ENCODE measurements around the gene RCBTB1.
"Not testable (repeated sequence)": the region's sequence is repeated elsewhere in the genome, so short reads cannot be mapped to it uniquely, and the experiment has no call there.

The RCBTB1 gene

GRCh38 chr13:49604570-49604969 lies 19.2 kb upstream of the RCBTB1 start:
- DNase-seq (ENCODE audit: low spot score) = no peak

- DNase-seq (ENCODE audit: low spot score) = not testable (repeated sequence)
Measured at GRCh38 chr13:49602615-49603014, 17.3 kb upstream of the RCBTB1 start.

- no peak for DNase-seq (ENCODE audit: low spot score)
Measured at GRCh38 chr13:49602005-49602404, 16.6 kb upstream of the RCBTB1 start.

- DNase-seq (ENCODE audit: low spot score) = no peak
Measured at GRCh38 chr13:49597043-49597641, 11.8 kb upstream of the RCBTB1 start.

- DNase-seq (ENCODE audit: low spot score) = no peak
Measured at GRCh38 chr13:49596221-49596620, 10.9 kb upstream of the RCBTB1 start.

- DNase-seq (ENCODE audit: low spot score) = no peak
Measured at GRCh38 chr13:49594576-49594975, 9.2 kb upstream of the RCBTB1 start.

GRCh38 chr13:49593876-49594275 lies 8.5 kb upstream of the RCBTB1 start:
- not testable (repeated sequence) for DNase-seq (ENCODE audit: low spot score)

- DNase-seq (ENCODE audit: low spot score) = not testable (repeated sequence)
Measured at GRCh38 chr13:49590714-49591113, 5.4 kb upstream of the RCBTB1 start.

GRCh38 chr13:49587311-49587847 lies 2.0 kb upstream of the RCBTB1 start:
- DNase-seq (ENCODE audit: low spot score) = no peak

- no peak for DNase-seq (ENCODE audit: low spot score)
Measured at GRCh38 chr13:49586717-49587116, 1.4 kb upstream of the RCBTB1 start.

- no peak for DNase-seq (ENCODE audit: low spot score)
Measured at GRCh38 chr13:49584771-49585182, 581 bp downstream of the RCBTB1 start.

GRCh38 chr13:49580980-49581680 lies 4.2 kb downstream of the RCBTB1 start:
- DNase-seq (ENCODE audit: low spot score) = no peak

GRCh38 chr13:49579501-49579900 lies 5.9 kb downstream of the RCBTB1 start:
- no peak for DNase-seq (ENCODE audit: low spot score)

- no peak for DNase-seq (ENCODE audit: low spot score)
Measured at GRCh38 chr13:49571299-49572240, 13.8 kb downstream of the RCBTB1 start.

- DNase-seq (ENCODE audit: low spot score) = no peak
Measured at GRCh38 chr13:49569993-49570689, 15.2 kb downstream of the RCBTB1 start.

- no peak for DNase-seq (ENCODE audit: low spot score)
Measured at GRCh38 chr13:49567491-49567890, 17.9 kb downstream of the RCBTB1 start.

GRCh38 chr13:49566461-49566860 lies 18.9 kb downstream of the RCBTB1 start:
- no peak for DNase-seq (ENCODE audit: low spot score)

- not testable (repeated sequence) for DNase-seq (ENCODE audit: low spot score)
Measured at GRCh38 chr13:49565461-49565860, 19.9 kb downstream of the RCBTB1 start.

- no peak for DNase-seq (ENCODE audit: low spot score)
Measured at GRCh38 chr13:49563516-49563915, 21.8 kb downstream of the RCBTB1 start.

GRCh38 chr13:49561062-49561410 lies 24.3 kb downstream of the RCBTB1 start:
- DNase-seq (ENCODE audit: low spot score) = no peak

GRCh38 chr13:49560270-49561061 lies 24.9 kb downstream of the RCBTB1 start:
- no peak for DNase-seq (ENCODE audit: low spot score)
